H1 (cell line): ENCODE data around the gene LRBA. TPM values are rescaled to one million over a fixed set of nuclear protein-coding genes. Genes with fewer than 3 reads are reported as not detected.

Experiments
- EZH2 ChIP-seq: fragments of 200-600 bp; sonication (generic); IDR thresholded peaks from 2 replicates; pipeline ENCODE4 v1.7.1; 2012; ENCODE audit warnings: low read depth, mild to moderate bottlenecking, moderate library complexity, low read length, inconsistent platforms; ENCODE audit not compliant: severe bottlenecking
- GTF2F1 ChIP-seq: IDR thresholded peaks from 2 replicates; pipeline ENCODE4 v1.6.1; 2012; ENCODE audit warnings: low read depth, low read length, improper control_type of control experiment, borderline replicate concordance
- TEAD4 ChIP-seq: IDR thresholded peaks from 2 replicates; pipeline ENCODE4 v1.6.1; 2012; ENCODE audit warnings: low read depth, low read length, inconsistent platforms, mixed read lengths
- polyA plus RNA-seq, 7 experiments: library from polyadenylated mRNA; depleted of rRNA in 3 of 7; stranded (reverse) in 5 of 7; unstranded in 2 of 7; fragments of >200 nt in 5 of 7; fragments of 200-250 nt in 2 of 7; gene quantifications; 1 replicate in 5 of 7; 2 replicates in 1 of 7; 4 replicates in 1 of 7; pipeline versions ENCODE4 v1.2.1 to v1.2.3, GENCODE V29; 2011 to 2013; ENCODE audit warnings: missing spikeins in 2 of 7, mixed read lengths in 2 of 7
- total RNA-seq: library from RNA; stranded (reverse); fragmentation: NEBNext Ultra II Directional; extraction: Animal tissue kit (Norgen Biotek cat#: 25700); gene quantifications from 2 replicates; pipeline ENCODE4 v1.2.1, GENCODE V29; 2021
- TF ChIP-seq, protein P1 (sequence below): IDR thresholded peaks from 2 replicates; pipeline ENCODE4 v1.6.1; 2012; ENCODE audit warnings: low read length, inconsistent platforms

LRBA gene
- total and polyA plus RNA-seq, 2 of the 8 experiments (the other 6 are each of a cell fraction or from before 2014, with no cell fraction given): 54.6 to 83.2 TPM

DNA sequence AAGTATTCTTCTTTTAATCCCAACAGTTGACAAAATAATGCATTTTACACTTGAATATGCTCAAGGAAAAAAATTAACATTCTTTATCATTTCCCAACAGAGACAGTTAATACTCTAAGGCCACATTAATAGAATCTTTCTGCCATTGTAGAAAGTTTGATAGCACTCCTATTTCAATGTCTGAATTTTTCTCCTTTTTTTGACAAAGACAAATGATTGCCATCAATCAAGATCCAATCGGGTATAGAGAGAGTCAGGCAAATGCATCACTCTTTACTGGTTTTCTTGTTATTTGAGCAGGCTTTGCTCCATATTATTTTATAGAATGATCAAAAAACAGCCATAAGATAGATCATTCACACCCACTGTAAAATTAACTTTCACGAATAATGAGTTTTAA, 387.0 kb downstream of the LRBA start (continued):
- TF ChIP-seq, protein P1, sequence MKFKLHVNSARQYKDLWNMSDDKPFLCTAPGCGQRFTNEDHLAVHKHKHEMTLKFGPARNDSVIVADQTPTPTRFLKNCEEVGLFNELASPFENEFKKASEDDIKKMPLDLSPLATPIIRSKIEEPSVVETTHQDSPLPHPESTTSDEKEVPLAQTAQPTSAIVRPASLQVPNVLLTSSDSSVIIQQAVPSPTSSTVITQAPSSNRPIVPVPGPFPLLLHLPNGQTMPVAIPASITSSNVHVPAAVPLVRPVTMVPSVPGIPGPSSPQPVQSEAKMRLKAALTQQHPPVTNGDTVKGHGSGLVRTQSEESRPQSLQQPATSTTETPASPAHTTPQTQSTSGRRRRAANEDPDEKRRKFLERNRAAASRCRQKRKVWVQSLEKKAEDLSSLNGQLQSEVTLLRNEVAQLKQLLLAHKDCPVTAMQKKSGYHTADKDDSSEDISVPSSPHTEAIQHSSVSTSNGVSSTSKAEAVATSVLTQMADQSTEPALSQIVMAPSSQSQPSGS: no peak
- TF ChIP-seq GTF2F1 (no peak), TEAD4 (no peak), EZH2 (no peak)
- TF ChIP-seq, all 59 proteins: peak for 0
